NCI-H2171 (cell line): ENCODE data around the gene SAE1.

Source experiments
- DNase-seq: peaks from one replicate; lab custom pipeline; 2025; lab: John Stamatoyannopoulos, UW

SAE1 gene

GRCh38 chr19:47221080-47221841 lies 90.6 kb downstream of the SAE1 start:
- no peak for DNase-seq

GRCh38 chr19:47221890-47222289 lies 91.3 kb downstream of the SAE1 start:
- DNase-seq, result no peak

GRCh38 chr19:47225746-47226425 lies 95.3 kb downstream of the SAE1 start:
- peak; percentile 91 for DNase-seq

- peak; percentile 53 for DNase-seq
These were observed 96.1 kb downstream of the SAE1 start for GRCh38 chr19:47226426-47227351.

GRCh38 chr19:47227352-47228167 lies 96.9 kb downstream of the SAE1 start:
- no peak for DNase-seq

- no peak for DNase-seq
These were observed 97.7 kb downstream of the SAE1 start for GRCh38 chr19:47228168-47228936.

GRCh38 chr19:47228937-47229675 lies 98.5 kb downstream of the SAE1 start:
- no peak for DNase-seq

- DNase-seq, result no peak
These were observed 99.0 kb downstream of the SAE1 start for GRCh38 chr19:47229676-47230053.

- DNase-seq, result no peak
These were observed 99.7 kb downstream of the SAE1 start for GRCh38 chr19:47230054-47230920.

- DNase-seq, result no peak
These were observed 100.2 kb downstream of the SAE1 start, which contains the start of gene BBC3 for GRCh38 chr19:47230921-47231214. Gene BBC3, minus strand, starts transcription at chr19:47231199. Its CDS starts 2,768 bp downstream, at chr19:47228431.

GRCh38 chr19:47231215-47232054 lies 100.8 kb downstream of the SAE1 start:
- peak; percentile 54 for DNase-seq

- no peak for DNase-seq
These were observed 102.0 kb downstream of the SAE1 start for GRCh38 chr19:47232422-47233211.

- DNase-seq, result no peak
These were observed 105.5 kb downstream of the SAE1 start for GRCh38 chr19:47236072-47236675.

GRCh38 chr19:47239152-47239551 lies 108.5 kb downstream of the SAE1 start:
- no peak for DNase-seq

- peak; percentile 66 for DNase-seq
These were observed 109.1 kb downstream of the SAE1 start for GRCh38 chr19:47239610-47240296.

GRCh38 chr19:47240556-47240955 lies 109.9 kb downstream of the SAE1 start:
- no peak for DNase-seq
